A549 (cell line): Measurements from ENCODE around the gene PKD1.

ENCODE experiments used
- BHLHE40 ChIP-seq: IDR thresholded peaks from 2 replicates; pipeline ENCODE4 v1.6.1; 2012; ENCODE audit warnings: low read depth, low read length, inconsistent platforms
- CTCF ChIP-seq: fragments of >200 bp; sonication (Bioruptor Twin); formaldehyde crosslinking; IDR thresholded peaks from 3 replicates; pipeline ENCODE4 v1.5.1; 2016
- EP300 ChIP-seq, 2 experiments: fragments of >200 bp; sonication (Bioruptor Twin); formaldehyde crosslinking; IDR thresholded peaks; 2 replicates in 1 of 2; 3 replicates in 1 of 2; pipeline ENCODE4 v1.6.1; 2016 to 2017
- FOSB ChIP-seq: fragments of 250-450 bp; sonication (Bioruptor Pico); IDR thresholded peaks from 2 replicates; pipeline ENCODE4 v1.5.0; 2020; ENCODE audit warnings: mild to moderate bottlenecking, moderate library complexity
- HOXA7 ChIP-seq: fragments of 250-450 bp; sonication (Bioruptor Pico); IDR thresholded peaks from 2 replicates; pipeline ENCODE4 v1.5.0; 2020; ENCODE audit warnings: mild to moderate bottlenecking, moderate library complexity
- JUN ChIP-seq, 2 experiments: fragments of >200 bp; sonication (Bioruptor Twin); formaldehyde crosslinking; IDR thresholded peaks; 2 replicates in 1 of 2; 3 replicates in 1 of 2; pipeline ENCODE4 v1.6.1; 2016 to 2017
- MAFK ChIP-seq: fragments of 450-650 bp; IDR thresholded peaks from 2 replicates; pipeline ENCODE4 v1.6.1; 2014; ENCODE audit not compliant: partially characterized antibody
- MAZ ChIP-seq: fragments of 150-350 bp; IDR thresholded peaks from 2 replicates; pipeline ENCODE4 v1.6.1; 2014; ENCODE audit warnings: antibody characterized with exemption, low read depth, low read length, borderline replicate concordance
- NFE2L2 ChIP-seq: fragments of 150-350 bp; conservative IDR thresholded peaks from 2 replicates; pipeline ENCODE4 v1.6.1; 2014; ENCODE audit warnings: low read length
- PBX3 ChIP-seq: IDR thresholded peaks from 2 replicates; pipeline ENCODE4 v1.6.1; 2012
- POLR2A ChIP-seq: IDR thresholded peaks from 2 replicates; pipeline ENCODE4 v1.6.1; 2012; ENCODE audit warnings: mild to moderate bottlenecking, low read length
- RNF2 ChIP-seq: fragments of 200-600 bp; sonication (generic); IDR thresholded peaks from 2 replicates; pipeline ENCODE4 v1.6.1; 2016; ENCODE audit warnings: low read depth, mild to moderate bottlenecking, antibody characterized with exemption, moderate library complexity, borderline replicate concordance
- SMC3 ChIP-seq: fragments of >200 bp; sonication (Bioruptor Twin); formaldehyde crosslinking; IDR thresholded peaks from 3 replicates; pipeline ENCODE4 v1.6.1; 2018; ENCODE audit warnings: inconsistent platforms
- USF2 ChIP-seq: fragments of 450-650 bp; IDR thresholded peaks from 2 replicates; pipeline ENCODE4 v1.6.1; 2014; ENCODE audit warnings: antibody characterized with exemption

GRCh38 chr16:2066139-2066538, 69.6 kb downstream of the PKD1 start:
- TF ChIP-seq EP300 (IDR thresholded peaks at IDR 0.05) = no peak
- TF ChIP-seq CTCF = no peak
- TF ChIP-seq POLR2A = no peak
- no peak for TF ChIP-seq SMC3
- TF ChIP-seq MAFK = no peak
- TF ChIP-seq USF2 = no peak
- no peak for TF ChIP-seq RNF2
- TF ChIP-seq JUN (IDR thresholded peaks at IDR 0.05) = no peak
- TF ChIP-seq FOSB (CRISPR knock-in tag) = no peak
- no peak for TF ChIP-seq BHLHE40
- TF ChIP-seq PBX3 = no peak
- no peak for TF ChIP-seq MAZ
- no peak for TF ChIP-seq HOXA7 (CRISPR knock-in tag)
- no peak for TF ChIP-seq NFE2L2
